SU-DHL-6 (cell line): ENCODE data around the gene UQCRFS1.

Source experiments
- CTCF ChIP-seq: fragments of 200-600 bp; sonication (generic); IDR thresholded peaks from one replicate; pipeline ENCODE4 v1.5.1; 2017; ENCODE audit warnings: antibody characterized with exemption, mild to moderate bottlenecking, low read length, moderate library complexity; ENCODE audit not compliant: insufficient read depth, poor library complexity, severe bottlenecking
- EZH2phosphoT487 ChIP-seq: fragments of 200-600 bp; sonication (generic), shearing (Covaris generic); conservative IDR thresholded peaks from 2 replicates; pipeline ENCODE4 v1.6.1; 2018; ENCODE audit warnings: mild to moderate bottlenecking, antibody characterized with exemption, low read length, moderate library complexity, mixed read lengths

DNA sequence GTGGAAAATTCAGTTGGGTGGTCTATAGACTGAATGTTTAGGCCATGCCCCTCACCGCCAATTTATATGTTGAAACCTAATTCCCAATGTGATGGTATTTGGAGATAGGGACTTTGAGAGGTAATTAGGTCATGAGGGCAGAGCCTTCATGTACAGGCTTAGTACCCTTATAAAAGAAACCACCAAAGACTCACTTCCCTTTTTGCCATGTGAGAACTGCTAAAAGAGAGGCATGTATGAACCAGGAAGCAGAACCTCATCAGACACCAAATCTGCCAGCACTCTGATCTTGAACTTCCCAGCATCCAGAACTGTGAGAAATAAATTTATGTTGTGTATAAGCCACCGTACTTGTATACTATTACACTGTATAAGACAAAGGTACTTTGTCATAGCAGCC, 40.6 kb downstream of the UQCRFS1 start:
- TF ChIP-seq CTCF (no peak), EZH2phosphoT487 (no peak)
